ENCODE results near the gene THRB.

- TF ChIP-seq POLR2A (IDR thresholded peaks at IDR 0.05) (no peak), CTCF (IDR thresholded peaks at IDR 0.05) (no peak)
Observed at GRCh38 chr3:24135280-24135679, 359.4 kb downstream of the THRB start.

All from heart left ventricle (tissue), 13 donors.